Hepatocyte (in vitro differentiated cells): ENCODE measurements around the gene DGKG.

Source experiments
- CTCF ChIP-seq: fragments of 200-600 bp; sonication (generic); IDR thresholded peaks from 2 replicates; pipeline ENCODE4 v1.5.1; 2016; ENCODE audit warnings: antibody characterized with exemption, mild to moderate bottlenecking; ENCODE audit not compliant: poor library complexity
- EZH2 ChIP-seq: fragments of 200-600 bp; sonication (generic); IDR thresholded peaks from 2 replicates; pipeline ENCODE4 v1.6.1; 2016; ENCODE audit warnings: antibody characterized with exemption, mild to moderate bottlenecking, borderline replicate concordance
- EZH2phosphoT487 ChIP-seq: fragments of 200-600 bp; sonication (generic); IDR thresholded peaks from one replicate; pipeline ENCODE4 v1.6.1; 2018; ENCODE audit warnings: antibody characterized with exemption, mild to moderate bottlenecking, low read depth, moderate library complexity; ENCODE audit not compliant: unreplicated experiment, severe bottlenecking

- TF ChIP-seq CTCF (no peak), EZH2phosphoT487 (no peak), EZH2 (no peak)
These were observed 63.2 kb downstream of the DGKG start for GRCh38 chr3:186298876-186299275.
